Erythroblast (primary cell): ENCODE results near the gene ASB1.

Source experiments
- GATA1 ChIP-seq: IDR thresholded peaks from 2 replicates; pipeline ENCODE4 v1.6.1; 2011; ENCODE audit warnings: low read depth, mild to moderate bottlenecking, control low read depth, low read length, moderate library complexity
- POLR2A ChIP-seq: IDR thresholded peaks from 2 replicates; pipeline ENCODE4 v1.6.1; 2011; ENCODE audit warnings: mild to moderate bottlenecking, low read length

- no peak for TF ChIP-seq POLR2A
- TF ChIP-seq GATA1, result no peak
These were observed 43.6 kb upstream of the ASB1 start for GRCh38 chr2:238383135-238383534.
